GM18526 (cell line): ENCODE data around the gene LTBR.

Source experiments
- POLR2A ChIP-seq: IDR thresholded peaks from 3 replicates; pipeline ENCODE4 v1.6.1; 2011; ENCODE audit not compliant: insufficient read length; ENCODE audit errors: extremely low read depth

The LTBR gene

GRCh38 chr12:6343518-6343917 is 40.4 kb upstream of the LTBR start:
- TF ChIP-seq POLR2A: no peak

- TF ChIP-seq POLR2A: no peak
Measured at GRCh38 chr12:6345319-6346091, 38.5 kb upstream of the LTBR start.

GRCh38 chr12:6346235-6346832 is 37.6 kb upstream of the LTBR start:
- TF ChIP-seq POLR2A: no peak

- no peak for TF ChIP-seq POLR2A
Measured at GRCh38 chr12:6346942-6347341, 37.0 kb upstream of the LTBR start.

- TF ChIP-seq POLR2A: no peak
Measured at GRCh38 chr12:6347367-6348338, 36.3 kb upstream of the LTBR start.

- TF ChIP-seq POLR2A: no peak
Measured at GRCh38 chr12:6351622-6352021, 32.3 kb upstream of the LTBR start.

- no peak for TF ChIP-seq POLR2A
Measured at GRCh38 chr12:6352193-6353173, 31.5 kb upstream of the LTBR start.

- no peak for TF ChIP-seq POLR2A
Measured at GRCh38 chr12:6354495-6355393, 29.2 kb upstream of the LTBR start.

- no peak for TF ChIP-seq POLR2A
Measured at GRCh38 chr12:6355491-6356373, 28.2 kb upstream of the LTBR start.

GRCh38 chr12:6356374-6356820 is 27.6 kb upstream of the LTBR start:
- no peak for TF ChIP-seq POLR2A

- TF ChIP-seq POLR2A: no peak
Measured at GRCh38 chr12:6358881-6359280, 25.1 kb upstream of the LTBR start.

- no peak for TF ChIP-seq POLR2A
Measured at GRCh38 chr12:6360080-6360571, 23.8 kb upstream of the LTBR start.
